OCI-LY7 (cell line): ENCODE data around the gene NAV1.

Experiments
- EZH2phosphoT487 ChIP-seq: fragments of 200-600 bp; sonication (generic); IDR thresholded peaks from 2 replicates; pipeline ENCODE4 v1.6.1; 2018; ENCODE audit warnings: low read depth, borderline replicate concordance, mild to moderate bottlenecking, mixed run types, antibody characterized with exemption, low read length, moderate library complexity, mixed read lengths
- TF ChIP-seq, protein P1 (sequence below): fragments of 200-600 bp; sonication (generic); conservative IDR thresholded peaks from 2 replicates; pipeline ENCODE4 v1.5.1; 2014; ENCODE audit warnings: mild to moderate bottlenecking, antibody characterized with exemption, low read length, moderate library complexity, mixed read lengths

DNA sequence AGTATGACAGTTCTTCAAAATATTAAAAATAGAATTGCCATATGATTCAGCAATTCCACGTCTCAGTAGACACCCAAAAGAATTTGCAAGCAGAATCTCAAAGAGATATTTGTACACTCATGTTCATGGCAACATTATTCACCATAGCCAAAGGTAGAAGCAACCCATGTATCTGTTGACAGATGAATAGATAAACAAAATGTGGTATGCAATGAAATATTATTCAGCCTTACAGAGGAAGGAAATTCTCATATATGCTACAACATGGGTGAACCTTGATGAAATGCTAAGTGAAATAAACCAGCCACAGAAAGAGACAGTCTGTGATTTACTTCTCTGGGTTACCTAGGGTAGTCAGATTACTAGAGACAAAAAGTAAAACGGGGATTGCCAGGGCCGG is 47.0 kb downstream of the NAV1 start:
- TF ChIP-seq, protein P1, sequence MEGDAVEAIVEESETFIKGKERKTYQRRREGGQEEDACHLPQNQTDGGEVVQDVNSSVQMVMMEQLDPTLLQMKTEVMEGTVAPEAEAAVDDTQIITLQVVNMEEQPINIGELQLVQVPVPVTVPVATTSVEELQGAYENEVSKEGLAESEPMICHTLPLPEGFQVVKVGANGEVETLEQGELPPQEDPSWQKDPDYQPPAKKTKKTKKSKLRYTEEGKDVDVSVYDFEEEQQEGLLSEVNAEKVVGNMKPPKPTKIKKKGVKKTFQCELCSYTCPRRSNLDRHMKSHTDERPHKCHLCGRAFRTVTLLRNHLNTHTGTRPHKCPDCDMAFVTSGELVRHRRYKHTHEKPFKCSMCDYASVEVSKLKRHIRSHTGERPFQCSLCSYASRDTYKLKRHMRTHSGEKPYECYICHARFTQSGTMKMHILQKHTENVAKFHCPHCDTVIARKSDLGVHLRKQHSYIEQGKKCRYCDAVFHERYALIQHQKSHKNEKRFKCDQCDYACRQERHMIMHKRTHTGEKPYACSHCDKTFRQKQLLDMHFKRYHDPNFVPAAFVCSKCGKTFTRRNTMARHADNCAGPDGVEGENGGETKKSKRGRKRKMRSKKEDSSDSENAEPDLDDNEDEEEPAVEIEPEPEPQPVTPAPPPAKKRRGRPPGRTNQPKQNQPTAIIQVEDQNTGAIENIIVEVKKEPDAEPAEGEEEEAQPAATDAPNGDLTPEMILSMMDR, result no peak
- no peak for TF ChIP-seq EZH2phosphoT487
